Measurements from ENCODE around the gene SLC12A5. TPM values are rescaled to one million over a fixed set of nuclear protein-coding genes. Genes with fewer than 3 reads are reported as not detected.
A peak's percentile ranks its signal among the peaks of the same experiment; 100 is the strongest.

The SLC12A5 gene
- total RNA-seq, 1 donor from 2014 or later, result not detected

- no peak for DNase-seq (ENCODE audit: extremely low spot score, unreplicated experiment)
- Mint-ChIP-seq H3K9me3 (ENCODE audit: unreplicated experiment) (no peaks in the 10 kb centered on the region), H3K4me1 (ENCODE audit: unreplicated experiment) (peaks cover 4% of the 10 kb centered on the region), H3K27ac (ENCODE audit: unreplicated experiment) (no peak overlapping the region), H3K36me3 (ENCODE audit: unreplicated experiment) (no peaks in the 10 kb centered on the region), H3K27me3 (ENCODE audit: unreplicated experiment) (peaks cover 44% of the 10 kb centered on the region), H3K4me3 (ENCODE audit: unreplicated experiment) (no peak overlapping the region)
- TF ChIP-seq CTCF (IDR thresholded peaks at IDR 0.05), result no peak
These were observed 15.6 kb upstream of the SLC12A5 start for GRCh38 chr20:46013322-46013828.

GRCh38 chr20:46013829-46014516 lies 15.0 kb upstream of the SLC12A5 start:
- no peak for DNase-seq (ENCODE audit: extremely low spot score, unreplicated experiment)
- TF ChIP-seq CTCF (IDR thresholded peaks at IDR 0.05), result peak; percentile 76
- Mint-ChIP-seq H3K9me3 (ENCODE audit: unreplicated experiment) (no peaks in the 10 kb centered on the region), H3K27me3 (ENCODE audit: unreplicated experiment) (peaks cover 50% of the 10 kb centered on the region), H3K4me3 (ENCODE audit: unreplicated experiment) (peak overlapping the region; percentile 38), H3K27ac (ENCODE audit: unreplicated experiment) (no peak overlapping the region), H3K4me1 (ENCODE audit: unreplicated experiment) (peaks cover 4% of the 10 kb centered on the region), H3K36me3 (ENCODE audit: unreplicated experiment) (no peaks in the 10 kb centered on the region)

- Mint-ChIP-seq H3K27me3 (ENCODE audit: unreplicated experiment) (peaks cover 52% of the 10 kb centered on the region), H3K9me3 (ENCODE audit: unreplicated experiment) (no peaks in the 10 kb centered on the region), H3K27ac (ENCODE audit: unreplicated experiment) (no peak overlapping the region), H3K4me1 (ENCODE audit: unreplicated experiment) (peaks cover 4% of the 10 kb centered on the region), H3K36me3 (ENCODE audit: unreplicated experiment) (no peaks in the 10 kb centered on the region), H3K4me3 (ENCODE audit: unreplicated experiment) (no peak overlapping the region)
- TF ChIP-seq CTCF (IDR thresholded peaks at IDR 0.05), result no peak
- no peak for DNase-seq (ENCODE audit: extremely low spot score, unreplicated experiment)
These were observed 14.3 kb upstream of the SLC12A5 start for GRCh38 chr20:46014517-46015396.

GRCh38 chr20:46017272-46017671 lies 11.7 kb upstream of the SLC12A5 start:
- Mint-ChIP-seq H3K4me3 (ENCODE audit: unreplicated experiment) (no peak overlapping the region), H3K36me3 (ENCODE audit: unreplicated experiment) (no peaks in the 10 kb centered on the region), H3K27me3 (ENCODE audit: unreplicated experiment) (peaks cover 57% of the 10 kb centered on the region), H3K4me1 (ENCODE audit: unreplicated experiment) (peaks cover 7% of the 10 kb centered on the region), H3K27ac (ENCODE audit: unreplicated experiment) (no peak overlapping the region), H3K9me3 (ENCODE audit: unreplicated experiment) (no peaks in the 10 kb centered on the region)
- no peak for TF ChIP-seq CTCF (IDR thresholded peaks at IDR 0.05)
- DNase-seq (ENCODE audit: extremely low spot score, unreplicated experiment), result no peak

- H3K27ac Mint-ChIP-seq (ENCODE audit: unreplicated experiment), result no peak overlapping the region
- H3K4me3 Mint-ChIP-seq (ENCODE audit: unreplicated experiment), result no peak overlapping the region
- no peak for DNase-seq (ENCODE audit: extremely low spot score, unreplicated experiment)
- H3K36me3 Mint-ChIP-seq (ENCODE audit: unreplicated experiment), result no peaks in the 10 kb centered on the region
- TF ChIP-seq CTCF (IDR thresholded peaks at IDR 0.05), result no peak
- no peaks in the 10 kb centered on the region for H3K9me3 Mint-ChIP-seq (ENCODE audit: unreplicated experiment)
- H3K27me3 Mint-ChIP-seq (ENCODE audit: unreplicated experiment), result peaks cover 57% of the 10 kb centered on the region
- peaks cover 11% of the 10 kb centered on the region for H3K4me1 Mint-ChIP-seq (ENCODE audit: unreplicated experiment)
These were observed 10.9 kb upstream of the SLC12A5 start for GRCh38 chr20:46018112-46018511.

Data from osteocyte (in vitro differentiated cells).